Left forelimb (tissue), 1 donor: ENCODE results near the gene USP27X.

Source experiments
- DNase-seq: peaks from one replicate; pipeline ENCODE4 v3.0.0-alpha.2; 2018; ENCODE audit warnings: low spot score

Gene USP27X

GRCh38 chrX:49884290-49884862 is 5.1 kb downstream of the USP27X start:
- peak; percentile 64 for DNase-seq

- DNase-seq: no peak
These were observed 13.3 kb downstream of the USP27X start for GRCh38 chrX:49892542-49892941.

DNA sequence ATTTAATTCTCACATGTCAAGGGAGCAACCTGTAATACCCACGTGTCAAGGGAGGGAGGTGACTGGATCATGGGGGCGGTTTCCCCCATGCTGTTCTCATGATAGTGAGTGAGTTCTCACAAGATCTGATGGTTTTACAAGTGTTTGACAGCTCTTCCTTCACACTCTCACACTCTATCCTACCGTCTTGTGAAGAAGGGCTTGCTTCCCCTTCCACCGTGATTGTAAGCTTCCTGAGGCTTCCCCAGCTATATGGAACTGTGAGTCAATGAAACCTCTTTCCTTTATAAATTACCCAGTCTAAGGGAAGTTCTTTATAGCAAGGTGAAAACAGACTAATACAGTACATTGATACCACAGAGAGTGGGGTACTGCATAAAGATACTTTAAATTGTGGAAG is 17.7 kb downstream of the USP27X start:
- no peak for DNase-seq

DNA sequence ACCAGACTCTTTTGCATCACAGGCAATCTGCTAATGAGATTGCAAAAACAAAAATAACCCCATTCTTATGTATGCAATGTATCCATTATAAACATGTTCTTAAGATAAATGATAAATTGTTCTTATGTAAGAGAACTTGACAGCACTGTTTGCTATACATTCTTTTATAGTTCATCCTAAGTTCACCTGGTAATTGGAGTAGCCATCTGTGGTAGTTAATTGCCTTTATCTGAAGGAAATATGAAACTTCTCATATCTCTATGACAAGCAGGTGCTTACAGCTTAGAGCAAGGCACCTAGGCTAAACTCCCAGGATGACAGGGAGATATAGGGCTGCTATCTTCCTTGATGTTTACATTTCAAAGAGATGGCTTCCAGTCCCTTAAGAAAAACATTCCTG is 21.8 kb downstream of the USP27X start:
- no peak for DNase-seq

- DNase-seq: no peak
These were observed 31.1 kb downstream of the USP27X start for GRCh38 chrX:49910344-49910743.

GRCh38 chrX:49912086-49912485 is 32.8 kb downstream of the USP27X start:
- DNase-seq: no peak

DNA sequence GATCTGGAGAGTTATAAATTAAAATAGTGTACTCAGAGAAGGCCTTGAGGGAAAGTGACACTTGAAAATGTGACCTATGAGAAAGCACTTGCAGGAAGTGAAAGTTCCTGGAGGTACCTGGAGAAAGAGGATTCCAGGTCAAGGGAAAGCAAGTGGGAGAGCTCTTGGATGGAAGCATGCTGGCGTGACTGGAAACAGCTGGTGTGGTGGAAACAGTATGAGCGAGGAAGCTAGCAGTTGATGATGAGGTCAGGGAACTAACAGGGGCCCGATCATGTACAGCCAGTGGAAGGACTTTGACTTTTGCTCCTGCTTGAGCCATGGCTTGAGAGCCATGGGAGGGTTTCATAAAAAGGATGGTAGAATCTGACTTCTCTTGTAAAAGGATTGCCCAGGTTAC is 33.6 kb downstream of the USP27X start:
- DNase-seq: no peak

DNA sequence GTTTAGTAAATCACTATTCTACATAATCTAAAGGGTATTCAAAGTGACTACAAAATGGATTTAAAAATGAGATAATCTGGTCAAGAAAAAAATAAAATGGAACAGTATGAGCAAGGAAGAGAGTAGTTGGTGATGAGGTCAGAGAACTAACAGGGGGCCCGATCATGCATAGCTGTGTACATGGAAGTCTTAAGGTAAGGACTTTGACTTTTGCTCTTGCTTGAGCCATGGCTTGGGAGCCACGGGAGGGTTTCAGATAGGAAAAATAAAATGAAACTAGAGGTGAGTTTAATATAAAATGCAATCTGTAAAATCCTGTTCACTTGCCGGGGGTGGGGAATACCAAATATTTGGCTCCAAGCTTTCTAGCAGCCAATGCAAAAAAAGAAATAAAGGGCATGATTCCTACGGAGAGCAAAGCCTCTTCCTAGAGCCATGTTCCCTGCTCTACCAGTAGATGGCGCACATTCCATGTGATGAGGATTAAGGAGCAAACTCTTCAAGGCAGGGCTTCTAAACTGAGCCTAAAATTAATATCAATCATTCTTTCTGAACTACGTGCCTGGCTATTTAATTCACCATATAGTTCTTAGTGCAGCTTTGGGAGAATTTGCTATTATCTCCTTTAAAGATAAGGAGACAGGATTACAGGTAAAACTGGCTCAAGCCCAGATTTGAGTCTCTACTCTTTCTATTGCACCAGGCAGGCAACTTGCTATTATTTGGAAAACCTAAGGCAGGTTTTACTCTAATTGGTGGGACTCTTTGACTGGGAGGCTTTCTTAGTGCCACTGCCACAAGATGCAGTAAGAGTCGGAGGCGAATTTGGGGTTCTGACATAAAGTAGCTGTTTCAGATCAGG is 36.3 kb downstream of the USP27X start:
- DNase-seq: no peak

DNA sequence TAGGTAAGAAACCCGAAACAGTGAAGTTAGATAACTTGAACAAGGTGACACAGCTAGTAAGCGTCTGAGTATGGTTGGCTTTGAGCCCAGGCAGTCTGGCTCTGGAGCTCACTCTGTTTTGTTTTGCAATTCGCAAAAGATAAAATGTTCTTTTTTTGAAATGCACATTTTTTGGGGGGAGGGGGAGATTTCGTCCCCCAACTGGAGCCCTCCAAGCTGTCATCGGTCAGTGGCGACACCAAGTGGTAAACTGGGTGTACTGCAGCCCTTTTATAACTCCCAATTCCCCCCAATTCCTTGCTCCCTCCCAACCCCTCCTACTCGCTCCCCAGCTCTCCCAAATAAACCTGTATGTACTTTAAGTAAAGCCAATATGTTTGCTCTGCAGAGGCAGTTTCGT is 40.3 kb downstream of the USP27X start:
- no peak for DNase-seq

GRCh38 chrX:49921109-49921508 is 41.8 kb downstream of the USP27X start:
- DNase-seq: no peak

GRCh38 chrX:49922291-49923241 is 43.3 kb downstream of the USP27X start, which contains the start of gene CLCN5:
TSS of gene CLCN5 (plus strand) at chrX:49922596. CDS start at chrX:49925299, 2,703 bp downstream.
- peak; percentile 95 for DNase-seq

DNA sequence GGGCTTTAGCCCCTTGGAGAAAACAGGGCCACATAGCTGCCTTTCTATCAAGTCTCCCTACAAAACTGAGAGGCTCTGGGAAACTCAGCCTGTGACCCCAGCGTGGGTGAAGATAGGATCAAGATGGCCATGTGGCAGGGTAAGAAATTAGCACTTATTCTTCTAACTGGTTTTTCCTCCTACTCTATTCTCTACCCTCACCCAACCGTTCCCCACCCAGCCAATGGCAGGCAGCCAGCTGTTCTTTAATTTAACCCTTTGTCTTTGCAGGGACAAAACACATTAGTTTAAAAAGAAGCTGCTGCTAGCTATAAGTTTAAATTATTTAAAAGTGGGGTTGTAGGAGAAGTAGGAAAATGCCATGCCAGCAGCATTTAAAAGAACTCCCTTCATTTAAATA is 45.9 kb downstream of the USP27X start:
- no peak for DNase-seq

DNA sequence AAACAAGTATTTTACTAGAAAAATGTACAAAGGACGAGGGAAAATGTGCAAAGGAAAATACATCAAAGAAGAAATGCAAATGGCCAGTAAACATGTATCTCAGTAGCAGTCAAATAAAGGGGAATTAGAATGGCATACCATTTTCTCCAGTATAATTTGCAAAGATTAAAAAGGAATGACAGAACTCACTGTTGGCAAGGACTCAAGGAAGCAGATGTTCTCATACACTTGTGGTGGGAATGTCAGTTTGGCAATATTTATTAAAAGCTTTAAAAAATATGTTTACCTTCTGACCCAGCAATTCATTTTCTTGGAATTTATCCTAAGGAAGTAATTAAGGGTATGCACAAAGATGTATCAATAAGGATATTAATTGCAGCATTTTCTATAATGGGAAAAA is 50.8 kb downstream of the USP27X start:
- no peak for DNase-seq
